Keratinocyte (primary cell): ENCODE measurements around the gene DACH1.

Source experiments
- EZH2 ChIP-seq: IDR thresholded peaks from one replicate; pipeline ENCODE4 v1.6.1; 2012; ENCODE audit warnings: inconsistent platforms, mild to moderate bottlenecking, low read length, moderate library complexity
- TF ChIP-seq, protein P1 (sequence below), 3 experiments: IDR thresholded peaks in 1 of 3; conservative IDR thresholded peaks in 1 of 3; optimal IDR thresholded peaks in 1 of 3; 2 replicates in 2 of 3; 3 replicates in 1 of 3; pipeline versions ENCODE3 to v1.5.1; 2011; ENCODE audit warnings: low read length in 3 of 3, mild to moderate bottlenecking in 3 of 3, moderate library complexity in 2 of 3, control low read depth in 1 of 3, inconsistent platforms in 1 of 3; ENCODE audit not compliant: insufficient read depth in 2 of 3; ENCODE audit errors: extremely low read depth in 1 of 3

DNA sequence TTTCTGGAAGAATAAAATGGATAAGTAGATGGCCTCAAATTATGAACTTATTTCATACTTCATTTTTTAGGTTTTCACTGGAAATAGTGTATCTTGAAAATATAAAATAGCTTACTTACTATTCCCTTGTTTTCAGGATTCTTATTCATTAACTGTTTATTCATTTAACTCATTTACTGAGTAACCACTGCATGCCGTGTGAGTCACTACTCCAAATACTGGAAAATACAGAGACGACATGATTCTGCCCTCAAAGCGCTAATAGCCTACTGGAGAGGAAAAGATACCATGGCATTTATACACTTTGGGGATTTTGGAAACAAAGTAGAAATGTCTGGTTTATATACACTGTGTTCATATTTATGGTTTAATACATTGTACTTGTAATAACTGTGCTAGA lies 270.9 kb downstream of the DACH1 start:
- no peak for TF ChIP-seq EZH2
- TF ChIP-seq, protein P1, sequence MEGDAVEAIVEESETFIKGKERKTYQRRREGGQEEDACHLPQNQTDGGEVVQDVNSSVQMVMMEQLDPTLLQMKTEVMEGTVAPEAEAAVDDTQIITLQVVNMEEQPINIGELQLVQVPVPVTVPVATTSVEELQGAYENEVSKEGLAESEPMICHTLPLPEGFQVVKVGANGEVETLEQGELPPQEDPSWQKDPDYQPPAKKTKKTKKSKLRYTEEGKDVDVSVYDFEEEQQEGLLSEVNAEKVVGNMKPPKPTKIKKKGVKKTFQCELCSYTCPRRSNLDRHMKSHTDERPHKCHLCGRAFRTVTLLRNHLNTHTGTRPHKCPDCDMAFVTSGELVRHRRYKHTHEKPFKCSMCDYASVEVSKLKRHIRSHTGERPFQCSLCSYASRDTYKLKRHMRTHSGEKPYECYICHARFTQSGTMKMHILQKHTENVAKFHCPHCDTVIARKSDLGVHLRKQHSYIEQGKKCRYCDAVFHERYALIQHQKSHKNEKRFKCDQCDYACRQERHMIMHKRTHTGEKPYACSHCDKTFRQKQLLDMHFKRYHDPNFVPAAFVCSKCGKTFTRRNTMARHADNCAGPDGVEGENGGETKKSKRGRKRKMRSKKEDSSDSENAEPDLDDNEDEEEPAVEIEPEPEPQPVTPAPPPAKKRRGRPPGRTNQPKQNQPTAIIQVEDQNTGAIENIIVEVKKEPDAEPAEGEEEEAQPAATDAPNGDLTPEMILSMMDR (optimal IDR thresholded peaks at IDR 0.05 in 1 of 3, IDR thresholded peaks at IDR 0.05 in 1 of 3, conservative IDR thresholded peaks at IDR 0.05 in 1 of 3; ENCODE audit: extremely low read depth in 1 of 3, insufficient read depth in 2 of 3, low read length in 3 of 3) = no peak
